IMR-90 (cell line): Measurements from ENCODE around the gene IQCB1. TPM values are rescaled to one million over a fixed set of nuclear protein-coding genes. Genes with fewer than 3 reads are reported as not detected.

Experiments
- ATAC-seq: fragments of 200-7000 bp; cut with Tn5 transposase; 2 replicates; pipeline ENCODE4 v1.9.1; 2020; ENCODE audit warnings: low read depth, mild to moderate bottlenecking, moderate library complexity
- BruUV-seq: library from RNA; stranded (reverse); fragments of 400-500 nt; replicated peaks from 2 replicates; lab custom pipeline; 2021; lab: Mats Ljungman, UMichigan
- CTCF ChIA-PET: fragments of 300-600 bp; formaldehyde crosslinking; extraction: SDS; loops from one replicate; lab custom pipeline; 2021; ENCODE audit warnings: antibody characterized with exemption; lab: Yijun Ruan, JAX
- POLR2A ChIA-PET: fragments of 300-600 bp; sonication (Branson Sonifier 250); formaldehyde crosslinking; loops from one replicate; lab custom pipeline; 2022; ENCODE audit warnings: antibody characterized with exemption; ENCODE audit not compliant: unreplicated experiment; lab: Charles Lee
- DNase-seq: peaks from one replicate; pipeline ENCODE4 v3.0.0; 2013
- H2AFZ ChIP-seq: replicated peaks from 2 replicates; pipeline ENCODE3; 2013; ENCODE audit warnings: low read length, mild to moderate bottlenecking; ENCODE audit not compliant: poor library complexity
- H2AK5ac ChIP-seq: 2 replicates; pipeline ENCODE4 v1.6.1; 2013; ENCODE audit warnings: low read depth, low read length, inconsistent platforms
- H2AK9ac ChIP-seq: replicated peaks from 2 replicates; pipeline ENCODE3; 2013; ENCODE audit warnings: mild to moderate bottlenecking, low read depth, low read length, moderate library complexity; ENCODE audit not compliant: poor library complexity
- H2BK120ac ChIP-seq: 2 replicates; pipeline ENCODE4 v1.6.1; 2013; ENCODE audit warnings: low read depth, low read length, inconsistent platforms
- H2BK15ac ChIP-seq: 3 replicates; pipeline ENCODE4 v1.6.1; 2013; ENCODE audit warnings: low read depth, low read length, inconsistent platforms
- H2BK20ac ChIP-seq: 2 replicates; pipeline ENCODE4 v1.6.1; 2013; ENCODE audit warnings: low read depth, mild to moderate bottlenecking, inconsistent platforms, low read length, moderate library complexity
- H2BK5ac ChIP-seq: 2 replicates; pipeline ENCODE4 v1.6.1; 2013; ENCODE audit warnings: mild to moderate bottlenecking, low read depth, low read length, inconsistent platforms; ENCODE audit not compliant: poor library complexity, severe bottlenecking
- H3K14ac ChIP-seq: replicated peaks from 2 replicates; pipeline ENCODE4 v1.6.1; 2013; ENCODE audit warnings: low read depth, low read length, inconsistent platforms
- H3K18ac ChIP-seq: 2 replicates; pipeline ENCODE4 v1.6.1; 2013; ENCODE audit warnings: low read depth, low read length, control low read depth
- H3K23ac ChIP-seq: 2 replicates; pipeline ENCODE4 v1.6.1; 2013; ENCODE audit warnings: low read depth, low read length, inconsistent platforms
- H3K27ac ChIP-seq: 2 replicates; pipeline ENCODE4 v1.5.1; 2013; ENCODE audit warnings: mild to moderate bottlenecking, control low read depth, low read length; ENCODE audit not compliant: insufficient read depth
- H3K27me3 ChIP-seq: 2 replicates; pipeline ENCODE4 v1.6.1; 2013; ENCODE audit warnings: low read length; ENCODE audit not compliant: control insufficient read depth, insufficient read depth
- H3K36me3 ChIP-seq: 2 replicates; pipeline ENCODE4 v1.6.1; 2013; ENCODE audit warnings: low read length, mixed read lengths; ENCODE audit not compliant: control insufficient read depth, insufficient read depth
- H3K4ac ChIP-seq: 2 replicates; pipeline ENCODE4 v1.6.1; 2013; ENCODE audit warnings: low read depth, low read length, inconsistent platforms
- H3K4me1 ChIP-seq: 2 replicates; pipeline ENCODE4 v1.6.1; 2013; ENCODE audit warnings: low read length, mixed read lengths; ENCODE audit not compliant: control insufficient read depth, insufficient read depth
- H3K4me2 ChIP-seq: 2 replicates; pipeline ENCODE4 v1.6.1; 2013; ENCODE audit warnings: low read depth, mild to moderate bottlenecking, control low read depth, low read length, moderate library complexity
- H3K4me3 ChIP-seq: 2 replicates; pipeline ENCODE4 v1.5.1; 2013; ENCODE audit warnings: low read depth, mild to moderate bottlenecking, control low read depth, low read length, moderate library complexity; ENCODE audit not compliant: insufficient read depth
- H3K56ac ChIP-seq: 2 replicates; pipeline ENCODE4 v1.6.1; 2013; ENCODE audit warnings: low read length, inconsistent platforms; ENCODE audit not compliant: insufficient read depth; ENCODE audit errors: extremely low read depth
- H3K79me1 ChIP-seq, 2 experiments: 2 replicates each; pipeline ENCODE4 v1.6.1; 2013; ENCODE audit warnings: low read length in 2 of 2, inconsistent platforms in 1 of 2, low read depth in 1 of 2
- H3K9ac ChIP-seq: 2 replicates; pipeline ENCODE4 v1.6.1; 2013; ENCODE audit warnings: low read depth, low read length, control low read depth
- H3K9me1 ChIP-seq: 2 replicates; pipeline ENCODE4 v1.6.1; 2013; ENCODE audit warnings: low read length, inconsistent platforms; ENCODE audit not compliant: insufficient read depth
- H3K9me3 ChIP-seq: 2 replicates; pipeline ENCODE4 v1.6.1; 2013; ENCODE audit warnings: low read length; ENCODE audit not compliant: control insufficient read depth, insufficient read depth
- H4K20me1 ChIP-seq: 2 replicates; pipeline ENCODE4 v1.6.1; 2013; ENCODE audit warnings: low read length, inconsistent platforms; ENCODE audit not compliant: insufficient read depth
- H4K5ac ChIP-seq: 2 replicates; pipeline ENCODE4 v1.6.1; 2013; ENCODE audit warnings: mild to moderate bottlenecking, low read depth, low read length, control low read depth
- H4K8ac ChIP-seq, 2 experiments: 2 replicates each; pipeline ENCODE4 v1.6.1; 2013; ENCODE audit warnings: low read depth in 2 of 2, low read length in 2 of 2, control low read depth in 1 of 2, inconsistent platforms in 1 of 2
- H4K91ac ChIP-seq: 2 replicates; pipeline ENCODE4 v1.6.1; 2013; ENCODE audit warnings: low read depth, low read length, inconsistent platforms; ENCODE audit not compliant: insufficient read depth
- CHD1 ChIP-seq: IDR thresholded peaks from 2 replicates; pipeline ENCODE4 v1.6.1; 2012; ENCODE audit warnings: low read depth, low read length, improper control_type of control experiment
- NFE2L2 ChIP-seq: fragments of 150-350 bp; IDR thresholded peaks from 2 replicates; pipeline ENCODE4 v1.6.1; 2016; ENCODE audit warnings: low read depth, mild to moderate bottlenecking, low read length
- RAD21 ChIP-seq: IDR thresholded peaks from 2 replicates; pipeline ENCODE4 v1.6.1; 2012; ENCODE audit warnings: low read length, improper control_type of control experiment
- RCOR1 ChIP-seq: IDR thresholded peaks from 2 replicates; pipeline ENCODE4 v1.6.1; 2012; ENCODE audit warnings: mild to moderate bottlenecking, low read length, improper control_type of control experiment; ENCODE audit not compliant: insufficient replicate concordance
- WGBS, 2 experiments: methylation state at CpG; one replicate each; pipeline versions ENCODE4 v1.1.5 to v1.1.7; 2013; ENCODE audit warnings: missing lambda C conversion rate in 2 of 2; ENCODE audit not compliant: insufficient read length in 1 of 2; ENCODE audit errors: extremely low coverage in 2 of 2; 5-methylcytosine and 5-hydroxymethylcytosine counted together
- dilution Hi-C: fragments of 300-500 bp; cut with HindIII; formaldehyde crosslinking; loops from one replicate; pipeline ENCODE4 v1.14.3; 2018; ENCODE audit warnings: low sequenced_read_pairs; ENCODE audit not compliant: unreplicated experiment
- in situ Hi-C: fragments of 300-500 bp; cut with MboI; formaldehyde crosslinking; loops from 3 replicates; pipeline ENCODE4 v1.14.3; 2019; ENCODE audit warnings: low sequenced_read_pairs, inconsistent platforms, mixed read lengths
- intact Hi-C: fragments of 100-400 bp; cut with micrococcal nuclease; formaldehyde crosslinking; loops from 2 replicates; pipeline ENCODE4 v1.10.0; 2022
- polyA plus RNA-seq, 3 experiments: library from polyadenylated mRNA; depleted of rRNA; stranded (reverse); fragments of >200 nt; gene quantifications; 2 replicates each; pipeline ENCODE4 v1.2.3, GENCODE V29; 2012; ENCODE audit warnings: low replicate concordance in 1 of 3
- total RNA-seq: library from RNA; depleted of rRNA; stranded (reverse); fragments of >200 nt; gene quantifications from 2 replicates; pipeline ENCODE4 v1.2.3, GENCODE V29; 2012

IQCB1 gene
- total and polyA plus RNA-seq, 2 of the 4 experiments (the other 2 are of a cell fraction), result 13.5 to 18.3 TPM

- no peak overlapping the region for H4K5ac ChIP-seq
- H2BK15ac ChIP-seq, result no peak overlapping the region
- no peak overlapping the region for H4K8ac ChIP-seq
- ChIA-PET CTCF (no interaction called here), POLR2A (no interaction called here)
- no peak overlapping the region for H3K18ac ChIP-seq
- no peaks in the 10 kb centered on the region for H3K36me3 ChIP-seq
- DNase-seq (no peak), ATAC-seq (no peak)
- H3K9me3 ChIP-seq, result no peaks in the 10 kb centered on the region
- H3K14ac ChIP-seq, result no peak overlapping the region
- BruUV-seq, result no TSS peak
- intact Hi-C loops (no loop called here), dilution Hi-C loops (no loop called here), in situ Hi-C loops (no loop called here)
- H2BK120ac ChIP-seq, result no peak overlapping the region
- H3K4me1 ChIP-seq, result no peaks in the 10 kb centered on the region
- peaks cover 6 to 18% of the 10 kb centered on the region in 2 experiments; a peak in 3 of 4 replicates for H3K79me1 ChIP-seq
- no peaks in the 10 kb centered on the region for H4K20me1 ChIP-seq
- H3K27ac ChIP-seq, result no peak overlapping the region
- H2AK5ac ChIP-seq, result no peak overlapping the region
- no peak overlapping the region for H3K4me3 ChIP-seq
- no peak overlapping the region for H2AFZ ChIP-seq
- no peak overlapping the region for H2BK5ac ChIP-seq
- H4K91ac ChIP-seq, result no peak overlapping the region
- H3K56ac ChIP-seq, result no peak overlapping the region
- no peak for TF ChIP-seq RAD21
- no peak for TF ChIP-seq CHD1
- TF ChIP-seq NFE2L2, result no peak
- TF ChIP-seq RCOR1, result no peak
- H3K4me2 ChIP-seq, result no peak overlapping the region
- H3K9ac ChIP-seq, result no peak overlapping the region
- WGBS, 2 experiments, result 0 to 80% methylated on average over 1 of the region's 1 CpG
- H3K9me1 ChIP-seq, result no peaks in the 10 kb centered on the region
- no peak overlapping the region for H3K23ac ChIP-seq
- no peak overlapping the region for H3K4ac ChIP-seq
- H2AK9ac ChIP-seq, result no peak overlapping the region
- H3K27me3 ChIP-seq, result no peaks in the 10 kb centered on the region
- H2BK20ac ChIP-seq, result no peak overlapping the region
Observed at GRCh38 chr3:121752772-121753171, 82.1 kb downstream of the IQCB1 start.
